ENCODE data around the gene CDC42. TPM values are rescaled to one million over a fixed set of nuclear protein-coding genes. Genes with fewer than 3 reads are reported as not detected.

Gene CDC42
- total and polyA plus RNA-seq, 2 of the 4 experiments (the other 2 are of a cell fraction) = 162 to 609 TPM

GRCh38 chr1:22098752-22099151 lies 46.2 kb downstream of the CDC42 start:
- H3K79me1 ChIP-seq (ENCODE audit: low read depth in 1 of 2, low read length in 2 of 2) = peaks cover 50 to 76% of the 10 kb centered on the region in 2 experiments
- H2BK20ac ChIP-seq (ENCODE audit: low read depth, low read length) = no peak overlapping the region
- no peak overlapping the region for H4K91ac ChIP-seq (ENCODE audit: insufficient read depth, low read depth, low read length)
- no peak overlapping the region for H2AFZ ChIP-seq (replicated peaks; ENCODE audit: low read length, poor library complexity)
- H2AK9ac ChIP-seq (replicated peaks; ENCODE audit: low read depth, low read length, poor library complexity) = no peak overlapping the region
- H2BK5ac ChIP-seq (ENCODE audit: low read depth, low read length, poor library complexity, severe bottlenecking) = no peak overlapping the region
- ChIA-PET CTCF (interaction anchor here (0.6 kb wide), 1 partner anchor 976 kb away, joined by 4 read pairs; no protein-coding TSS in a partner anchor), POLR2A (ENCODE audit: unreplicated experiment) (no interaction called here)
- WGBS, 2 experiments (ENCODE audit: extremely low coverage in 2 of 2, insufficient read length in 1 of 2) = no CpG with 5 or more reads among the region's 10 CpGs
- no peak overlapping the region for H4K5ac ChIP-seq (ENCODE audit: low read depth, low read length)
- BruUV-seq (replicated peaks) = no TSS peak
- DNase-seq (no peak), ATAC-seq (ENCODE audit: low read depth) (no peak)
- H4K20me1 ChIP-seq (ENCODE audit: insufficient read depth, low read length) = peaks cover 81% of the 10 kb centered on the region
- TF ChIP-seq FOS (IDR thresholded peaks at IDR 0.05; ENCODE audit: low read depth, low read length) (no peak), CHD1 (IDR thresholded peaks at IDR 0.05; ENCODE audit: low read depth, low read length) (no peak), BHLHE40 (IDR thresholded peaks at IDR 0.05; ENCODE audit: low read depth, low read length) (no peak), RAD21 (IDR thresholded peaks at IDR 0.05; ENCODE audit: low read length) (no peak), NFE2L2 (IDR thresholded peaks at IDR 0.05; ENCODE audit: low read depth, low read length) (no peak), POLR2A (IDR thresholded peaks at IDR 0.05; ENCODE audit: low read depth, low read length) (no peak), RFX5 (IDR thresholded peaks at IDR 0.05; ENCODE audit: low read depth, low read length) (no peak), MAFK (IDR thresholded peaks at IDR 0.05; ENCODE audit: low read depth, low read length) (no peak), MXI1 (IDR thresholded peaks at IDR 0.05; ENCODE audit: borderline replicate concordance, low read depth, low read length) (no peak), SMC3 (IDR thresholded peaks at IDR 0.05; ENCODE audit: low read depth, low read length) (no peak), CEBPB (IDR thresholded peaks at IDR 0.05; ENCODE audit: low read depth, low read length) (no peak), RCOR1 (IDR thresholded peaks at IDR 0.05; ENCODE audit: insufficient replicate concordance, low read length) (no peak), MAZ (IDR thresholded peaks at IDR 0.05; ENCODE audit: borderline replicate concordance, low read depth, low read length) (no peak)
- TF ChIP-seq, protein P1, sequence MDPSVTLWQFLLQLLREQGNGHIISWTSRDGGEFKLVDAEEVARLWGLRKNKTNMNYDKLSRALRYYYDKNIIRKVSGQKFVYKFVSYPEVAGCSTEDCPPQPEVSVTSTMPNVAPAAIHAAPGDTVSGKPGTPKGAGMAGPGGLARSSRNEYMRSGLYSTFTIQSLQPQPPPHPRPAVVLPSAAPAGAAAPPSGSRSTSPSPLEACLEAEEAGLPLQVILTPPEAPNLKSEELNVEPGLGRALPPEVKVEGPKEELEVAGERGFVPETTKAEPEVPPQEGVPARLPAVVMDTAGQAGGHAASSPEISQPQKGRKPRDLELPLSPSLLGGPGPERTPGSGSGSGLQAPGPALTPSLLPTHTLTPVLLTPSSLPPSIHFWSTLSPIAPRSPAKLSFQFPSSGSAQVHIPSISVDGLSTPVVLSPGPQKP (IDR thresholded peaks at IDR 0.05; ENCODE audit: borderline replicate concordance, low read depth, low read length) = no peak
- TF ChIP-seq, protein P2, sequence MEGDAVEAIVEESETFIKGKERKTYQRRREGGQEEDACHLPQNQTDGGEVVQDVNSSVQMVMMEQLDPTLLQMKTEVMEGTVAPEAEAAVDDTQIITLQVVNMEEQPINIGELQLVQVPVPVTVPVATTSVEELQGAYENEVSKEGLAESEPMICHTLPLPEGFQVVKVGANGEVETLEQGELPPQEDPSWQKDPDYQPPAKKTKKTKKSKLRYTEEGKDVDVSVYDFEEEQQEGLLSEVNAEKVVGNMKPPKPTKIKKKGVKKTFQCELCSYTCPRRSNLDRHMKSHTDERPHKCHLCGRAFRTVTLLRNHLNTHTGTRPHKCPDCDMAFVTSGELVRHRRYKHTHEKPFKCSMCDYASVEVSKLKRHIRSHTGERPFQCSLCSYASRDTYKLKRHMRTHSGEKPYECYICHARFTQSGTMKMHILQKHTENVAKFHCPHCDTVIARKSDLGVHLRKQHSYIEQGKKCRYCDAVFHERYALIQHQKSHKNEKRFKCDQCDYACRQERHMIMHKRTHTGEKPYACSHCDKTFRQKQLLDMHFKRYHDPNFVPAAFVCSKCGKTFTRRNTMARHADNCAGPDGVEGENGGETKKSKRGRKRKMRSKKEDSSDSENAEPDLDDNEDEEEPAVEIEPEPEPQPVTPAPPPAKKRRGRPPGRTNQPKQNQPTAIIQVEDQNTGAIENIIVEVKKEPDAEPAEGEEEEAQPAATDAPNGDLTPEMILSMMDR (conservative IDR thresholded peaks at IDR 0.05; ENCODE audit: low read depth, low read length) = no peak
- TF ChIP-seq, protein P3, sequence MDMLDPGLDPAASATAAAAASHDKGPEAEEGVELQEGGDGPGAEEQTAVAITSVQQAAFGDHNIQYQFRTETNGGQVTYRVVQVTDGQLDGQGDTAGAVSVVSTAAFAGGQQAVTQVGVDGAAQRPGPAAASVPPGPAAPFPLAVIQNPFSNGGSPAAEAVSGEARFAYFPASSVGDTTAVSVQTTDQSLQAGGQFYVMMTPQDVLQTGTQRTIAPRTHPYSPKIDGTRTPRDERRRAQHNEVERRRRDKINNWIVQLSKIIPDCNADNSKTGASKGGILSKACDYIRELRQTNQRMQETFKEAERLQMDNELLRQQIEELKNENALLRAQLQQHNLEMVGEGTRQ (IDR thresholded peaks at IDR 0.05; ENCODE audit: low read depth, low read length) = no peak
- H3K9me3 ChIP-seq (ENCODE audit: control insufficient read depth, insufficient read depth, low read length) = no peaks in the 10 kb centered on the region
- no peak overlapping the region for H3K14ac ChIP-seq (replicated peaks; ENCODE audit: low read depth, low read length)
- no peak overlapping the region for H2BK15ac ChIP-seq (ENCODE audit: low read depth, low read length)
- H3K27me3 ChIP-seq (ENCODE audit: control insufficient read depth, insufficient read depth, low read length) = no peaks in the 10 kb centered on the region
- no peak overlapping the region for H3K4ac ChIP-seq (ENCODE audit: low read depth, low read length)
- intact Hi-C loops (cut with micrococcal nuclease) (no loop called here), in situ Hi-C loops (cut with MboI; ENCODE audit: low sequenced_read_pairs) (no loop called here), dilution Hi-C loops (cut with HindIII; ENCODE audit: low sequenced_read_pairs, unreplicated experiment) (no loop called here)
- peaks cover 11% of the 10 kb centered on the region for H3K9me1 ChIP-seq (ENCODE audit: insufficient read depth, low read length)
- peaks cover 22% of the 10 kb centered on the region for H3K36me3 ChIP-seq (ENCODE audit: control insufficient read depth, insufficient read depth, low read length)
- no peak overlapping the region for H3K9ac ChIP-seq (ENCODE audit: low read depth, low read length)
- no peaks in the 10 kb centered on the region for H3K4me1 ChIP-seq (ENCODE audit: control insufficient read depth, insufficient read depth, low read length)
- H3K56ac ChIP-seq (ENCODE audit: extremely low read depth, insufficient read depth, low read length) = no peak overlapping the region
- no peak overlapping the region for H3K23ac ChIP-seq (ENCODE audit: low read depth, low read length)
- no peak overlapping the region for H2AK5ac ChIP-seq (ENCODE audit: low read depth, low read length)
- no peak overlapping the region for H3K4me3 ChIP-seq (ENCODE audit: insufficient read depth, low read depth, low read length)
- H2BK120ac ChIP-seq (ENCODE audit: low read depth, low read length) = no peak overlapping the region
- H3K4me2 ChIP-seq (ENCODE audit: low read depth, low read length) = no peak overlapping the region
- no peak overlapping the region for H3K18ac ChIP-seq (ENCODE audit: low read depth, low read length)
- H4K8ac ChIP-seq (ENCODE audit: low read depth in 2 of 2, low read length in 2 of 2) = no peak overlapping the region
- H3K27ac ChIP-seq (ENCODE audit: insufficient read depth, low read length) = no peak overlapping the region

Data from IMR-90 (cell line).